Upper lobe of left lung (tissue), 6 donors: ENCODE results near the gene ZNF81. TPM values are rescaled to one million over a fixed set of nuclear protein-coding genes. Genes with fewer than 3 reads are reported as not detected.
"Not testable (repeated sequence)": the region's sequence is repeated elsewhere in the genome, so short reads cannot be mapped to it uniquely, and the experiment has no call there.

Experiments
- ATAC-seq, 2 donors: fragments of 200-7000 bp; cut with Tn5 transposase; one replicate each; pipeline ENCODE4 v1.9.1; 2022; ENCODE audit warnings: mild to moderate bottlenecking in 2 of 2, moderate library complexity in 2 of 2; ENCODE audit not compliant: low FRiP score in 2 of 2
- DNase-seq, 2 donors: peaks; one replicate each; pipeline ENCODE4 v3.0.0-alpha.2; 2019 to 2020
- H3K27ac ChIP-seq, 4 donors: fragments of 200-600 bp; sonication (generic); one replicate each; pipeline ENCODE4 v1.5.1; 2016 to 2019
- H3K27me3 ChIP-seq, 4 donors: fragments of 200-600 bp; sonication (generic); one replicate each; pipeline ENCODE4 v1.5.1; 2017 to 2019
- H3K36me3 ChIP-seq, 4 donors: fragments of 200-600 bp; sonication (generic); one replicate each; pipeline ENCODE4 v1.5.1; 2016 to 2019
- H3K4me1 ChIP-seq, 4 donors: fragments of 200-600 bp; sonication (generic); one replicate each; pipeline ENCODE4 v1.5.1; 2018 to 2019
- H3K4me3 ChIP-seq, 4 donors: fragments of 200-600 bp; sonication (generic); one replicate each; pipeline ENCODE4 v1.5.1; 2017 to 2019; ENCODE audit warnings: mild to moderate bottlenecking in 2 of 4, moderate library complexity in 1 of 4
- H3K9me3 ChIP-seq, 4 donors: fragments of 200-600 bp; sonication (generic); one replicate each; pipeline ENCODE4 v1.5.1; 2018 to 2019
- EP300 ChIP-seq, 4 donors: sonication (generic); formaldehyde crosslinking; IDR thresholded peaks; one replicate each; pipeline ENCODE4 v1.5.1; 2017; ENCODE audit warnings: antibody characterized with exemption in 4 of 4, control low read depth in 2 of 4
- POLR2A ChIP-seq, 4 donors: fragments of 450-650 bp; IDR thresholded peaks; one replicate each; pipeline ENCODE4 v1.5.1; 2016 to 2017; ENCODE audit warnings: antibody characterized with exemption in 4 of 4, mild to moderate bottlenecking in 2 of 4
- POLR2AphosphoS5 ChIP-seq, 2 donors: sonication (generic); formaldehyde crosslinking; IDR thresholded peaks; one replicate each; pipeline ENCODE4 v1.5.1; 2017; ENCODE audit warnings: antibody characterized with exemption in 2 of 2
- WGBS, 2 donors: methylation state at CpG; one replicate each; pipeline ENCODE4 v1.1.5; 2017 to 2018; 5-methylcytosine and 5-hydroxymethylcytosine counted together
- total RNA-seq, 6 donors: library from RNA; depleted of rRNA in 4 of 6; stranded (reverse); fragments of >200 nt in 4 of 6; gene quantifications; one replicate each; pipeline versions ENCODE4 v1.1.0 to v1.2.1, GENCODE V29; 2016 to 2021
- TF ChIP-seq, protein P1 (sequence below), 6 experiments: fragments of 450-650 bp in 4 of 6; fragments of 200-600 bp in 2 of 6; sonication (generic) in 2 of 6; IDR thresholded peaks; one replicate each; pipeline ENCODE4 v1.5.1; 2016 to 2019; ENCODE audit warnings: antibody characterized with exemption in 6 of 6
- donor health status: DM: no; HTN: no; CAD: no; lungs with moderate emphysema.
- donor health status: DM: no; HTN: yes; CAD: no; lungs with severe emphysema.

ZNF81 gene
- total RNA-seq, 6 donors from 2014 or later = 3.2 to 22.0 (median 9.0) TPM

DNA sequence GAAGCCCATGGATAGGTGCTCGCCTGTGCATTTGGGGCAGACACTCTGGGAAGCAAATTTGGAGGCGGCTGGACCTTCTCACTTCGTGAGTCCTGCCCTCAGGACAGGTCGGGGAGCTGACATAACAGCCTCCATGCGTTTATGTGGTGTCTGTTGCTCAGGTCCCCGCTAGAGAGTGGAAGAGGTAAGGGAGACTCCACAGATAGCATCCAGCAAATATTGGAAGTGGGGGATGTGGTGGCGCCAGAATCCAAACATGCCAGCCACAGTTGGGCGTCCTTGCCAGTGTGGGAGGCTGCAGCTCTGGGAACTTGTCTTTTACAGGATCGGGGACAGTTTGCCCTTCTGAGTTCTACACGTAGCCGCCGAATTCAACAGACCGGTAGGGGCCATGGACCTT, 119.3 kb downstream of the ZNF81 start:
- no peak for TF ChIP-seq POLR2AphosphoS5 (IDR thresholded peaks at IDR 0.05)
- TF ChIP-seq POLR2A (IDR thresholded peaks at IDR 0.05) = no peak
- TF ChIP-seq EP300 (IDR thresholded peaks at IDR 0.05) = no peak
- TF ChIP-seq, protein P1, sequence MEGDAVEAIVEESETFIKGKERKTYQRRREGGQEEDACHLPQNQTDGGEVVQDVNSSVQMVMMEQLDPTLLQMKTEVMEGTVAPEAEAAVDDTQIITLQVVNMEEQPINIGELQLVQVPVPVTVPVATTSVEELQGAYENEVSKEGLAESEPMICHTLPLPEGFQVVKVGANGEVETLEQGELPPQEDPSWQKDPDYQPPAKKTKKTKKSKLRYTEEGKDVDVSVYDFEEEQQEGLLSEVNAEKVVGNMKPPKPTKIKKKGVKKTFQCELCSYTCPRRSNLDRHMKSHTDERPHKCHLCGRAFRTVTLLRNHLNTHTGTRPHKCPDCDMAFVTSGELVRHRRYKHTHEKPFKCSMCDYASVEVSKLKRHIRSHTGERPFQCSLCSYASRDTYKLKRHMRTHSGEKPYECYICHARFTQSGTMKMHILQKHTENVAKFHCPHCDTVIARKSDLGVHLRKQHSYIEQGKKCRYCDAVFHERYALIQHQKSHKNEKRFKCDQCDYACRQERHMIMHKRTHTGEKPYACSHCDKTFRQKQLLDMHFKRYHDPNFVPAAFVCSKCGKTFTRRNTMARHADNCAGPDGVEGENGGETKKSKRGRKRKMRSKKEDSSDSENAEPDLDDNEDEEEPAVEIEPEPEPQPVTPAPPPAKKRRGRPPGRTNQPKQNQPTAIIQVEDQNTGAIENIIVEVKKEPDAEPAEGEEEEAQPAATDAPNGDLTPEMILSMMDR (IDR thresholded peaks at IDR 0.05) = no peak
- ATAC-seq = no peak
- no peaks in the 10 kb centered on the region for H3K36me3 ChIP-seq
- no peak overlapping the region for H3K27ac ChIP-seq
- WGBS, 2 donors = 82% methylated on average over 13 of the region's 13 CpGs; no CpG with 5 or more reads in 1 of the 2 donors
- no peak for DNase-seq
- peaks cover 0 to 11% (median 3%) of the 10 kb centered on the region in 4 donors for H3K9me3 ChIP-seq
- no peaks in the 10 kb centered on the region for H3K27me3 ChIP-seq
- H3K4me1 ChIP-seq = no peaks in the 10 kb centered on the region
- no peak overlapping the region for H3K4me3 ChIP-seq

DNA sequence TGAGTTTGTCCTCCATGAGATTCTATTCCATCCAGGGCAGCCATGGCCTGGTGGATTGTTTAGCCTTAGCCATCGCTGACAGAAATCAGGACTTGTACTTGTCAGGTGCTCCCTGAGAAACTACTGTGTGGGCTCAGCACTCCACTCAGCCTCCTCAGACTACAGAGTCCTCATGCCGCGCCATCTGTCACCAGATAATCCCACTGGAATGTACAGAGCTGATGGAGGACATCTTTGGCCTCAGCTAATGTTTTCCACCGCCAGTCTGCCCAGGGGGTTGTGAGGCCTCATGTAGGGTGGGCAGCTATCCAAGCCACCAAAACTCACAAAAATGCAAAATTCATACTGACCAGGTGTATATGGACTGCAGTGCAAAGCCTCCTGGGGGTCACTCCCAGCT, 121.5 kb downstream of the ZNF81 start:
- not testable (repeated sequence) for H3K27ac ChIP-seq, DNase-seq, H3K9me3 ChIP-seq, H3K4me3 ChIP-seq, H3K27me3 ChIP-seq, H3K4me1 ChIP-seq, H3K36me3 ChIP-seq, ATAC-seq
- 96% methylated on average over 3 of the region's 4 CpGs; no CpG with 5 or more reads in 1 of the 2 donors for WGBS, 2 donors

GRCh38 chrX:47958761-47959342, 122.2 kb downstream of the ZNF81 start:
- Histone ChIP-seq H3K4me1 (no peaks in the 10 kb centered on the region), H3K9me3 (peaks cover 0 to 3% (median 0%) of the 10 kb centered on the region in 4 donors), H3K27me3 (no peaks in the 10 kb centered on the region), H3K36me3 (no peaks in the 10 kb centered on the region), H3K4me3 (no peak overlapping the region), H3K27ac (no peak overlapping the region)
- 33% methylated on average over 4 of the region's 4 CpGs; no CpG with 5 or more reads in 1 of the 2 donors for WGBS, 2 donors
- TF ChIP-seq POLR2A (IDR thresholded peaks at IDR 0.05) (no peak), EP300 (IDR thresholded peaks at IDR 0.05) (no peak), POLR2AphosphoS5 (IDR thresholded peaks at IDR 0.05) (no peak)
- TF ChIP-seq, protein P1 (IDR thresholded peaks at IDR 0.05) = peak in 1 of 6 experiments; percentile 28
- DNase-seq (no peak), ATAC-seq (peak in 1 of 2 donors; percentile 47)

DNA sequence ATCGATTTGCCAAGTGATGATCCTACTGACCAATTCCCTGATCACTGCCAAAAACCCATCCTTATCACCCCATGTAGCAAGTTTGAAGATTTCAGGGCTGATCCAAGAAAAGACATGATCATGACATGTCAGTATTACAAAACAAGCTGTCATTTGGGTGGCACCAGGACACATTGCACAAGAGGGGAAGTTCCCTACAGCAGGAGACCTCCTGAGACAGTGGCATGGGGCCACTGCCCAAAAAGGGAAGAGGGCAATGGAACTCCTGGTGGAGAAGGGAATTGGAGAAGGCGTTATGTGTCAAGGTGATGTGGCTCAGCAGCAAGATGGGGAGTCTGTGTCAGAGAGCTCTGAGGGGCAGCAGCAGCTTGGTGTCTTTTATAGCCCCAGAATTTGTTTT, 123.7 kb downstream of the ZNF81 start:
- Histone ChIP-seq H3K4me3 (no peak overlapping the region), H3K27me3 (no peaks in the 10 kb centered on the region), H3K36me3 (no peaks in the 10 kb centered on the region), H3K4me1 (no peaks in the 10 kb centered on the region), H3K27ac (no peak overlapping the region), H3K9me3 (peaks cover 0 to 14% (median 0%) of the 10 kb centered on the region in 4 donors)
- DNase-seq = peak in 1 of 2 donors; percentile 25
- ATAC-seq = no peak
- no peak for TF ChIP-seq POLR2A (IDR thresholded peaks at IDR 0.05)
- no peak for TF ChIP-seq POLR2AphosphoS5 (IDR thresholded peaks at IDR 0.05)
- TF ChIP-seq EP300 (IDR thresholded peaks at IDR 0.05) = no peak
- 69 to 82% methylated on average over 1 to 2 of the region's 2 CpGs for WGBS, 2 donors

DNA sequence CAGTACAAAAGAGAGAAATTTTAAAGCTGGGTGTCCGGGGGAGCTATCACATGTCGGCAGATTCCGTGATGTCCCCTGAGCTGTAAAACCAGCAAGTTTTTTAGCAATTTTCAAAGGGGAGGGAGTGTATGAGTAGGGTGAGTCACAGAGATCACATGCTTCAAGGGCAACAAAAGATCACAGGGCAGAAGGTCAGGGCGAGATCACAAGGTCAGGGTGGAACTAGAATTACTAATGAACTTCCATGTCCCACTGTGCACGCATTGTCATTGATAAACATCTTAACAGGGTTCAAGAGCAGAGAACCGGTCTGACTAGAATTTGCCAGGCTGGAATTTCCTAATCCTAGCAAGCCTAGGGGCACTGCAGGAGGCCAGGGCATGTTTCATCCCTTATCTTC, 125.1 kb downstream of the ZNF81 start:
- not testable (repeated sequence) for DNase-seq, H3K27me3 ChIP-seq, H3K36me3 ChIP-seq, H3K4me1 ChIP-seq, ATAC-seq, H3K4me3 ChIP-seq, H3K27ac ChIP-seq
- H3K9me3 ChIP-seq = peaks cover 0 to 24% (median 0%) of the 10 kb centered on the region in 4 donors
- 71 to 87% methylated on average over 6 of the region's 6 CpGs for WGBS, 2 donors

GRCh38 chrX:47965526-47965925, 128.8 kb downstream of the ZNF81 start:
- H3K9me3 ChIP-seq = peaks cover 0 to 52% (median 0%) of the 10 kb centered on the region in 4 donors

More at GRCh38 chrX:47965526-47965925, 128.8 kb downstream of the ZNF81 start:
- not testable (repeated sequence) for H3K4me3 ChIP-seq, H3K27ac ChIP-seq, H3K4me1 ChIP-seq, ATAC-seq, H3K27me3 ChIP-seq, H3K36me3 ChIP-seq
- 83 to 100% methylated on average over 3 to 14 of the region's 14 CpGs for WGBS, 2 donors
- DNase-seq = peak in 1 of 2 donors; percentile 42

Other genes starting within 250 kb of the ZNF81 start
- 10 to 100 TPM in 1 of 6 donors, 1 to 10 TPM in 1, under 1 TPM in 4; 0.20 to 11.5 (median 0.56) TPM for gene SYN1, start 217.0 kb upstream of the ZNF81 start, total RNA-seq
- 10 to 100 TPM in 5 of 6 donors, 1 to 10 TPM in 1; 9.1 to 40.6 (median 14.1) TPM for gene CFP, start 207.0 kb upstream of the ZNF81 start, total RNA-seq
- gene ELK1, start 186.3 kb upstream of the ZNF81 start, total RNA-seq = 10 to 100 TPM; 11.5 to 30.4 (median 21.5) TPM
- gene UXT, start 177.7 kb upstream of the ZNF81 start, total RNA-seq = 10 to 100 TPM; 23.0 to 90.6 (median 75.2) TPM
- gene ZNF182, start 167.1 kb downstream of the ZNF81 start, total RNA-seq = 10 to 100 TPM in 2 of 6 donors, 1 to 10 TPM in 4; 4.5 to 13.6 (median 5.0) TPM
- not detected for gene SPACA5, start 170.1 kb downstream of the ZNF81 start, total RNA-seq
- 10 to 100 TPM in 1 of 6 donors, 1 to 10 TPM in 5; 1.1 to 25.1 (median 3.7) TPM for gene ZNF630, start 234.7 kb downstream of the ZNF81 start, total RNA-seq